ENCODE data around the gene ZNF844. TPM values are rescaled to one million over a fixed set of nuclear protein-coding genes. Genes with fewer than 3 reads are reported as not detected.

The ZNF844 gene
- total RNA-seq, 1 donor from 2014 or later: 1.6 TPM

- peak; percentile 33 for DNase-seq (ENCODE audit: low read depth)
- TF ChIP-seq CTCF (IDR thresholded peaks at IDR 0.05; ENCODE audit: insufficient read depth, low read length, severe bottlenecking): no peak
- FAIRE-seq: no peak
- Histone ChIP-seq H3K27me3 (ENCODE audit: control insufficient read depth, insufficient read depth, low read length) (no peaks in the 10 kb centered on the region), H3K4me3 (ENCODE audit: low read depth, low read length) (no peak overlapping the region), H3K36me3 (ENCODE audit: control insufficient read depth, insufficient read depth, low read length) (no peaks in the 10 kb centered on the region)
Measured at GRCh38 chr19:12085074-12085818, 20.7 kb downstream of the ZNF844 start.

GRCh38 chr19:12090807-12091206 is 26.3 kb downstream of the ZNF844 start:
- no peak overlapping the region for H3K4me3 ChIP-seq (ENCODE audit: low read depth, low read length)
- no peak for FAIRE-seq
- no peaks in the 10 kb centered on the region for H3K27me3 ChIP-seq (ENCODE audit: control insufficient read depth, insufficient read depth, low read length)
- H3K36me3 ChIP-seq (ENCODE audit: control insufficient read depth, insufficient read depth, low read length): no peaks in the 10 kb centered on the region
- DNase-seq (ENCODE audit: low read depth): peak; percentile 29
- peak; percentile 59 for TF ChIP-seq CTCF (IDR thresholded peaks at IDR 0.05; ENCODE audit: insufficient read depth, low read length, severe bottlenecking)

- no peaks in the 10 kb centered on the region for H3K27me3 ChIP-seq (ENCODE audit: control insufficient read depth, insufficient read depth, low read length)
- H3K4me3 ChIP-seq (ENCODE audit: low read depth, low read length): peak overlapping the region; percentile 26
- FAIRE-seq (no peak), DNase-seq (ENCODE audit: low read depth) (peak; percentile 32)
- H3K36me3 ChIP-seq (ENCODE audit: control insufficient read depth, insufficient read depth, low read length): no peaks in the 10 kb centered on the region
- TF ChIP-seq CTCF (IDR thresholded peaks at IDR 0.05; ENCODE audit: insufficient read depth, low read length, severe bottlenecking): no peak
Measured at GRCh38 chr19:12092065-12092867, 27.7 kb downstream of the ZNF844 start.

- Histone ChIP-seq H3K27me3 (ENCODE audit: control insufficient read depth, insufficient read depth, low read length) (no peaks in the 10 kb centered on the region), H3K36me3 (ENCODE audit: control insufficient read depth, insufficient read depth, low read length) (no peaks in the 10 kb centered on the region), H3K4me3 (ENCODE audit: low read depth, low read length) (no peak overlapping the region)
- DNase-seq (ENCODE audit: low read depth) (no peak), FAIRE-seq (no peak)
- TF ChIP-seq CTCF (IDR thresholded peaks at IDR 0.05; ENCODE audit: insufficient read depth, low read length, severe bottlenecking): no peak
Measured at GRCh38 chr19:12092956-12093355, 28.4 kb downstream of the ZNF844 start.

GRCh38 chr19:12093777-12094176 is 29.2 kb downstream of the ZNF844 start:
- FAIRE-seq: no peak
- no peaks in the 10 kb centered on the region for H3K27me3 ChIP-seq (ENCODE audit: control insufficient read depth, insufficient read depth, low read length)
- no peak for TF ChIP-seq CTCF (IDR thresholded peaks at IDR 0.05; ENCODE audit: insufficient read depth, low read length, severe bottlenecking)

More at GRCh38 chr19:12093777-12094176, 29.2 kb downstream of the ZNF844 start:
- H3K4me3 ChIP-seq (ENCODE audit: low read depth, low read length): no peak overlapping the region
- DNase-seq (ENCODE audit: low read depth): no peak
- H3K36me3 ChIP-seq (ENCODE audit: control insufficient read depth, insufficient read depth, low read length): no peaks in the 10 kb centered on the region

Measured in bronchial epithelial cell (primary cell).